ENCODE results near the gene LRCOL1. TPM values are rescaled to one million over a fixed set of nuclear protein-coding genes. Genes with fewer than 3 reads are reported as not detected.

The LRCOL1 gene
- total RNA-seq, 1 experiment from 2014 or later, result not detected

GRCh38 chr12:132558042-132558856 is 52.1 kb downstream of the LRCOL1 start:
- H3K27me3 ChIP-seq (ENCODE audit: insufficient read depth, low read length), result no peaks in the 10 kb centered on the region
- no peak for DNase-seq (ENCODE audit: low read depth, low spot score)
- no peaks in the 10 kb centered on the region for H3K9me2 ChIP-seq (ENCODE audit: insufficient read depth)
- no peak for TF ChIP-seq SIN3A (IDR thresholded peaks at IDR 0.05; ENCODE audit: low read depth)
- TF ChIP-seq SP1 (IDR thresholded peaks at IDR 0.05; ENCODE audit: low read depth), result no peak
- no peak for TF ChIP-seq TCF7L2 (IDR thresholded peaks at IDR 0.05; ENCODE audit: borderline replicate concordance, extremely low read depth, insufficient read depth, insufficient read length)
- TF ChIP-seq ATF3 (IDR thresholded peaks at IDR 0.05), result no peak
- TF ChIP-seq POLR2AphosphoS5 (IDR thresholded peaks at IDR 0.05; ENCODE audit: low read depth, low read length), result no peak
- no peak for TF ChIP-seq ZFX (IDR thresholded peaks at IDR 0.05)
- no peak for TF ChIP-seq ELF1 (IDR thresholded peaks at IDR 0.05; ENCODE audit: borderline replicate concordance, low read depth)
- TF ChIP-seq CTCF (IDR thresholded peaks at IDR 0.05 in 2 of 3, conservative IDR thresholded peaks at IDR 0.05 in 1 of 3; ENCODE audit: borderline replicate concordance in 1 of 3, insufficient read depth in 1 of 3, low read depth in 2 of 3, low read length in 2 of 3), result no peak
- TF ChIP-seq JUND (IDR thresholded peaks at IDR 0.05), result no peak
- TF ChIP-seq CEBPB (IDR thresholded peaks at IDR 0.05; ENCODE audit: low read depth), result no peak
- TF ChIP-seq EZH2 (IDR thresholded peaks at IDR 0.05), result no peak
- no peak for TF ChIP-seq SRF (IDR thresholded peaks at IDR 0.05; ENCODE audit: low read depth)
- no peak for TF ChIP-seq EZH2phosphoT487 (IDR thresholded peaks at IDR 0.05; ENCODE audit: borderline replicate concordance)
- TF ChIP-seq ZNF274 (IDR thresholded peaks at IDR 0.05; ENCODE audit: low read depth, low read length), result no peak
- TF ChIP-seq YY1 (IDR thresholded peaks at IDR 0.05; ENCODE audit: extremely low read depth, insufficient replicate concordance, low read depth, low read length), result no peak
- TF ChIP-seq CBX3 (IDR thresholded peaks at IDR 0.05; ENCODE audit: low read depth), result no peak
- TF ChIP-seq RAD21 (IDR thresholded peaks at IDR 0.05; ENCODE audit: low read depth), result no peak
- no peak for TF ChIP-seq EGR1 (IDR thresholded peaks at IDR 0.05; ENCODE audit: low read depth)
- no peak overlapping the region for H2AFZ ChIP-seq (ENCODE audit: low read depth, low read length, poor library complexity, severe bottlenecking)
- H3K27ac ChIP-seq (ENCODE audit: low read depth, low read length), result no peak overlapping the region
- no peaks in the 10 kb centered on the region for H3K9me3 ChIP-seq (ENCODE audit: control insufficient read depth in 1 of 2, insufficient read depth in 1 of 2, low read depth in 1 of 2, low read length in 2 of 2)
- peaks cover 9% of the 10 kb centered on the region; the same call in 1 of the 2 replicates for H4K20me1 ChIP-seq (ENCODE audit: insufficient read depth)
- ChIA-PET CTCF (no interaction called here), RAD21 (ENCODE audit: low non-redundant PET in 1 of 2, low total read pairs in 2 of 2, uncharacterized antibody in 2 of 2, unreplicated experiment in 2 of 2) (no interaction called here), POLR2A (no interaction called here)
- H3K9ac ChIP-seq (ENCODE audit: low read length), result no peak overlapping the region
- peaks cover 7 to 27% of the 10 kb centered on the region in 2 experiments; a peak in 3 of 4 replicates for H3K4me1 ChIP-seq (ENCODE audit: control insufficient read depth in 1 of 2, insufficient read depth in 2 of 2, low read length in 2 of 2)
- H3K36me3 ChIP-seq (ENCODE audit: control insufficient read depth in 1 of 2, insufficient read depth in 2 of 2, low read length in 2 of 2), result no peaks in the 10 kb centered on the region; a peak in 1 of 4 replicates
- H3K79me2 ChIP-seq (ENCODE audit: insufficient read depth, low read length), result peaks cover 33% of the 10 kb centered on the region
- H3K4me3 ChIP-seq (replicated peaks in 1 of 2; ENCODE audit: low read depth in 1 of 2, low read length in 2 of 2), result no peak overlapping the region
- intact Hi-C loops (cut with micrococcal nuclease), result no loop called here
- H3K4me2 ChIP-seq (ENCODE audit: low read length), result no peak overlapping the region
- ATAC-seq, result no peak
- BruUV-seq (replicated peaks), result no TSS peak
